Measurements from ENCODE around the gene GPN2.

GPN2 gene

GRCh38 chr1:26831546-26832248 lies 58.4 kb downstream of the GPN2 start:
- DNase-seq (ENCODE audit: low read depth in 2 of 2): no peak

GRCh38 chr1:26831059-26831458 lies 59.0 kb downstream of the GPN2 start:
- DNase-seq (ENCODE audit: low read depth in 2 of 2): no peak

- no peak for DNase-seq (ENCODE audit: low read depth in 2 of 2)
Observed at GRCh38 chr1:26829184-26829911, 60.7 kb downstream of the GPN2 start.

- no peak for DNase-seq (ENCODE audit: low read depth in 2 of 2)
Observed at GRCh38 chr1:26828411-26828991, 61.6 kb downstream of the GPN2 start.

GRCh38 chr1:26827663-26828062 lies 62.4 kb downstream of the GPN2 start:
- no peak for DNase-seq (ENCODE audit: low read depth in 2 of 2)

GRCh38 chr1:26827106-26827604 lies 62.9 kb downstream of the GPN2 start:
- DNase-seq (ENCODE audit: low read depth in 2 of 2): no peak

GRCh38 chr1:26826261-26827105 lies 63.6 kb downstream of the GPN2 start, which contains the start of gene ZDHHC18:
Gene ZDHHC18 (plus strand): TSS chr1:26826688. CDS start chr1:26826805, 117 bp downstream.
- DNase-seq (ENCODE audit: low read depth in 2 of 2): peak; percentile 37 to 47
